ENCODE results near the gene GRM8. TPM values are rescaled to one million over a fixed set of nuclear protein-coding genes. Genes with fewer than 3 reads are reported as not detected.

Gene GRM8
- total RNA-seq, 1 donor from 2014 or later, result 2.2 TPM

DNA sequence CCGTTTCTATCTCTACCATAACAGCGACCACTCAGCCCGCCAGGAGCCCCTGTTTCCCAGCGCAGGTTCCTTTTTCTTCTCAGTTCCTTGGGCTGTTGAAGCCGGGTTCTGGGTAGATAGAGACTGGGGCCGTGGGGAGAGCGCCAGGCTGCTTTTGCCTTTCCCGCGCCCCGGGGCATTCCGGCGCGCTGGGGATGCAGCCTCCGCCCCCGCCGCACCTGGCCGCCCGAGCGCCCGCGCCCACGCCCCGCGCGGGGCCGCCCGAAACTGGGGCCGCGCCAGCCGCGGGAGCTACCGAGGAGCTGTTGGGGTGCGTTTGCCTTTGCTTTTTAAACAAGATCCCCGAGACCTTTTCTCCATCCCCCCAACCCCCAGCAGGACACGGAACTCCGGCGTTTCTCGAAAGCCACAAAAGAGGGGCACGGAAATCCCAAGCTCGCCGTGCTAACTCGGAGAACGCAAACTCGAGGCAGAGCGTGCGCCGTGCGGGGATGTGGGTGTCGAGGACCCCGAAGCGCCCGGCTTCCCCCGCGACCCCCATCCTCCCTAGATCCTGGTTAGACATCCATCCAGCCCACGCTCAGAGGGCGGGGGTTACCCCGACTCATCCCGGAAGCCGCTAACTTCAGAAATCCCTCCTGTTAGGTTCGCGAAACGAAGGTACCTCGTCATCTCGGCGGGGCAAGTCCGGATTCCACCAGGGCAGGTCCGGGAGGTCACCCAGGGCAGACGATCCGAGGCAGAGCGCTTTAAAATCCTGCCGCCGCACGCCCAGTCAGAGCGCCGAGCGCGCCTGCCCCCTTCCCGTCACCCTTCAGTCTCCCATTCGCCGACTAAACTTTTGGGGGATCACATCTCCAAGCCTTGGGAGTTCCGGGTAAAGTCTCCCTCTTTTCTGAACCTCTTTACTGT is 1.0 kb downstream of the GRM8 start:
- peak overlapping the region; percentile 31 for H3K9ac ChIP-seq (ENCODE audit: low read length)
- Mint-ChIP-seq H3K4me1 (ENCODE audit: low read depth, unreplicated experiment) (no peaks in the 10 kb centered on the region), H3K27me3 (ENCODE audit: low read depth, unreplicated experiment) (peaks cover 75% of the 10 kb centered on the region), H3K9me3 (ENCODE audit: unreplicated experiment) (no peaks in the 10 kb centered on the region), H3K4me3 (ENCODE audit: unreplicated experiment) (peak overlapping the region; percentile 82), H3K36me3 (ENCODE audit: low read depth, unreplicated experiment) (no peaks in the 10 kb centered on the region), H3K27ac (ENCODE audit: unreplicated experiment) (peak overlapping the region; percentile 30)
- H3K27ac ChIP-seq (ENCODE audit: low read depth, low read length), result no peak overlapping the region
- peak overlapping the region; percentile 68 for H3K4me3 ChIP-seq (ENCODE audit: insufficient read depth, low read depth, low read length)
- H4K20me1 ChIP-seq (ENCODE audit: insufficient read depth, low read length), result no peaks in the 10 kb centered on the region
- peak overlapping the region; percentile 98 for H2AFZ ChIP-seq (ENCODE audit: low read depth, low read length)
- H3K4me2 ChIP-seq (ENCODE audit: low read length), result peak overlapping the region; percentile 98
- DNase-seq (ENCODE audit: low read depth) (no peak), FAIRE-seq (no peak)
- no peaks in the 10 kb centered on the region for H3K79me2 ChIP-seq (ENCODE audit: insufficient read depth, low read length)
- H3K27me3 ChIP-seq (ENCODE audit: insufficient read depth, low read length), result peaks cover 52% of the 10 kb centered on the region
- H3K4me1 ChIP-seq (ENCODE audit: insufficient read depth, low read length), result peaks cover 14% of the 10 kb centered on the region
- TF ChIP-seq, protein P1, sequence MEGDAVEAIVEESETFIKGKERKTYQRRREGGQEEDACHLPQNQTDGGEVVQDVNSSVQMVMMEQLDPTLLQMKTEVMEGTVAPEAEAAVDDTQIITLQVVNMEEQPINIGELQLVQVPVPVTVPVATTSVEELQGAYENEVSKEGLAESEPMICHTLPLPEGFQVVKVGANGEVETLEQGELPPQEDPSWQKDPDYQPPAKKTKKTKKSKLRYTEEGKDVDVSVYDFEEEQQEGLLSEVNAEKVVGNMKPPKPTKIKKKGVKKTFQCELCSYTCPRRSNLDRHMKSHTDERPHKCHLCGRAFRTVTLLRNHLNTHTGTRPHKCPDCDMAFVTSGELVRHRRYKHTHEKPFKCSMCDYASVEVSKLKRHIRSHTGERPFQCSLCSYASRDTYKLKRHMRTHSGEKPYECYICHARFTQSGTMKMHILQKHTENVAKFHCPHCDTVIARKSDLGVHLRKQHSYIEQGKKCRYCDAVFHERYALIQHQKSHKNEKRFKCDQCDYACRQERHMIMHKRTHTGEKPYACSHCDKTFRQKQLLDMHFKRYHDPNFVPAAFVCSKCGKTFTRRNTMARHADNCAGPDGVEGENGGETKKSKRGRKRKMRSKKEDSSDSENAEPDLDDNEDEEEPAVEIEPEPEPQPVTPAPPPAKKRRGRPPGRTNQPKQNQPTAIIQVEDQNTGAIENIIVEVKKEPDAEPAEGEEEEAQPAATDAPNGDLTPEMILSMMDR (IDR thresholded peaks at IDR 0.05; ENCODE audit: insufficient read depth, low read depth, low read length), result no peak
- TF ChIP-seq EZH2 (IDR thresholded peaks at IDR 0.05; ENCODE audit: insufficient read depth, low read length), result peak; percentile 86
- H3K9me3 ChIP-seq (ENCODE audit: insufficient read depth, low read depth, low read length), result no peaks in the 10 kb centered on the region
- H3K36me3 ChIP-seq (ENCODE audit: insufficient read depth, low read length), result no peaks in the 10 kb centered on the region

DNA sequence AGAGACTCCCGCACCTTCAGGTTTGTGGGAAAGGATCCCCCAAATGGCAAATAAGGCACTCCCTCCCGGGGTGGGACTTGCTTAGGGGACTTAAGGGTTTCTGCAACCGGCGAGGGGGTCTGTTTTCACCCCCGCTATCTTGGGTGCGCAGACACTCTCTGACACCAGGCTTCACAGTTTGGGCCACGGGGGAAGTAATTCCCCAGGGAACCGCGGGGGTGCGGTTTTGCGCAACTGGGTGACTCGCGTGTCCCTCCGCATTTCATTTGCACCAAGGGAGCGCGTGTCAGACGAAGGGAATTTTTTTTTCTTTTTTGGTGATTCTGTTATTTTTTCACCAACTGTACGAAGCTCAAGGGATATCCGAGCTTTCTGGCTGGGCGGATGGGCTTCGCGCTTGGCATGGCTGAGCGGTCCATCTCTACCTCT is 1.7 kb downstream of the GRM8 start:
- Mint-ChIP-seq H3K27me3 (ENCODE audit: low read depth, unreplicated experiment) (peaks cover 75% of the 10 kb centered on the region), H3K27ac (ENCODE audit: unreplicated experiment) (no peak overlapping the region), H3K4me1 (ENCODE audit: low read depth, unreplicated experiment) (no peaks in the 10 kb centered on the region), H3K4me3 (ENCODE audit: unreplicated experiment) (peak overlapping the region; percentile 54), H3K9me3 (ENCODE audit: unreplicated experiment) (no peaks in the 10 kb centered on the region), H3K36me3 (ENCODE audit: low read depth, unreplicated experiment) (no peaks in the 10 kb centered on the region)
- Histone ChIP-seq H3K27me3 (ENCODE audit: insufficient read depth, low read length) (peaks cover 50% of the 10 kb centered on the region), H4K20me1 (ENCODE audit: insufficient read depth, low read length) (no peaks in the 10 kb centered on the region), H3K9ac (ENCODE audit: low read length) (no peak overlapping the region), H2AFZ (ENCODE audit: low read depth, low read length) (no peak overlapping the region), H3K9me3 (ENCODE audit: insufficient read depth, low read depth, low read length) (no peaks in the 10 kb centered on the region), H3K79me2 (ENCODE audit: insufficient read depth, low read length) (no peaks in the 10 kb centered on the region), H3K4me3 (ENCODE audit: insufficient read depth, low read depth, low read length) (no peak overlapping the region), H3K4me2 (ENCODE audit: low read length) (peak overlapping the region; percentile 98), H3K36me3 (ENCODE audit: insufficient read depth, low read length) (no peaks in the 10 kb centered on the region), H3K4me1 (ENCODE audit: insufficient read depth, low read length) (peaks cover 14% of the 10 kb centered on the region), H3K27ac (ENCODE audit: low read depth, low read length) (no peak overlapping the region)
- no peak for FAIRE-seq
- no peak for TF ChIP-seq EZH2 (IDR thresholded peaks at IDR 0.05; ENCODE audit: insufficient read depth, low read length)
- TF ChIP-seq, protein P1 (IDR thresholded peaks at IDR 0.05; ENCODE audit: insufficient read depth, low read depth, low read length), result no peak
- DNase-seq (ENCODE audit: low read depth), result no peak

All from astrocyte (in vitro differentiated cells and primary cell).